ENCODE results near the gene TRPV5.

TRPV5 gene

DNA sequence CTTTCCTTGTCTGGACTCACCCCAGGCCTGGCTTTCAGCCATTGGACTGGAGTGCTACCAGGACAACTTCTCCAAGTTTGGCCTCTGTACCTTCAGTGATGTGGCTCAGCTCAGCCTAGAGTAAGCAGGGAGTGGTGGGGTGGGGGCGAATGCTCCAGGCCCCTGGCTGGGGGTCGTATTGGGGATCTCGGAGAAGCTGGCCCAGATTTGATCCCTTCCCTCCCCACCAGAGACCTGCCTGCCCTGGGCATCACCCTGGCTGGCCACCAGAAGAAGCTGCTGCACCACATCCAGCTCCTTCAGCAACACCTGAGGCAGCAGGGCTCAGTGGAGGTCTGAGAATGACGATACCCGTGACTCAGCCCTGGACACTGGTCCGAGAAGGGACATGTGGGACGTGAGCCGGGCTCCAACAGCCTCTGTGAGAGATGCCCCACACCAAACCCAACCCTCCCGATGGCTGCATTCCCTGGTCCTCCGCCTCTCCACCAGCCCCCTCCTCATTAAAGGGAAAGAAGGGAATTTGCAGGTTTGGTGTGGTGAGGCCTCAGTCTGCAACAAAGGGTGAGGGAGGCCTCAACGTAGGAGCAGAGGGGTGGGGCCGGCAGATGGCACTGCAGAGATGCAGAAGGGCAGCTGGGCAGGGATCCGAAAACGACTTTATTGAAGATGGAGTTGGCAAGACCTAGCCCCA is 62.8 kb downstream of the TRPV5 start:
- DNase-seq (ENCODE audit: low spot score): no peak

GRCh38 chr7:142870147-142870559 is 63.4 kb downstream of the TRPV5 start:
- no peak for DNase-seq (ENCODE audit: low spot score)

GRCh38 chr7:142869434-142869833 is 64.1 kb downstream of the TRPV5 start:
- no peak for DNase-seq (ENCODE audit: low spot score)

- DNase-seq (ENCODE audit: low spot score): no peak
Observed at GRCh38 chr7:142868986-142869415, 64.5 kb downstream of the TRPV5 start.

GRCh38 chr7:142868188-142868985 is 65.2 kb downstream of the TRPV5 start:
- no peak for DNase-seq (ENCODE audit: low spot score)

DNA sequence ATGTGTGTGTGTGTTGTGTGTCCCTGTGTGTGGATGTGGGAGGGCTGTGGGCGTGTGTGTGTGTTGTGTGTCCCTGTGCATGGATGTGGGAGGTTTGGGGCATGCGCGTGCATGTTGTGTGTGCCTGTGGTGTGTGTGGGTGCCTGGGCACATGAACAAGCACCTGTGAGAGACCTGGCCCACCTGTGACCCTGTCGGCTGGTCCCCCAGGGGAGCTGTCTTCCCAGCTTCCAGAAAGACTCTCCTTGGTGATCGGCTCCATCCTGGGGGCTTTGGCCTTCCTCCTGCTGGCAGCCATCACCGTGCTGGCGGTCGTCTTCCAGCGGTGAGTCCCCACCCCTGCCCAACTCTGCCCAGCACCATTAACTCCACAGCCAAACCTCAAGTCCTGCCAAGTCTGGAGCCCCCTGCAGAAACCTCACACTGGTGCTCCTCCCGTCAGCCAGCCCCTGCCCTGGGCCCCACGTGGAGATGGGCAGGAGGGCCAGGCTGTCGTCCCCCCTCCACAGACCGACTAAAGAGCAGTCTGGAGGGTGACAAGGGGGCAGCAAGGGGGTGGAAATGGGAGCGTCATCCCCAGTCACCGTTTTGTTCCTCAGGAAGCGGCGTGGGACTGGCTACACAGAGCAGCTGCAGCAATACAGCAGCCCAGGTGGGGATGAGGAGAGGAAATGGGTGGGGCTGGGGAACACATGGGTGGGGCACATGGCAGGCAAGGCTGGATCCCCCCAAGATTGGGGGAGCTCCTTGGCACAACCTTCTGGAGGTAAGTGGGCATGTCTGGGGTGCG is 66.0 kb downstream of the TRPV5 start:
- no peak for DNase-seq (ENCODE audit: low spot score)

GRCh38 chr7:142867097-142867378 is 66.5 kb downstream of the TRPV5 start:
- no peak for DNase-seq (ENCODE audit: low spot score)

DNA sequence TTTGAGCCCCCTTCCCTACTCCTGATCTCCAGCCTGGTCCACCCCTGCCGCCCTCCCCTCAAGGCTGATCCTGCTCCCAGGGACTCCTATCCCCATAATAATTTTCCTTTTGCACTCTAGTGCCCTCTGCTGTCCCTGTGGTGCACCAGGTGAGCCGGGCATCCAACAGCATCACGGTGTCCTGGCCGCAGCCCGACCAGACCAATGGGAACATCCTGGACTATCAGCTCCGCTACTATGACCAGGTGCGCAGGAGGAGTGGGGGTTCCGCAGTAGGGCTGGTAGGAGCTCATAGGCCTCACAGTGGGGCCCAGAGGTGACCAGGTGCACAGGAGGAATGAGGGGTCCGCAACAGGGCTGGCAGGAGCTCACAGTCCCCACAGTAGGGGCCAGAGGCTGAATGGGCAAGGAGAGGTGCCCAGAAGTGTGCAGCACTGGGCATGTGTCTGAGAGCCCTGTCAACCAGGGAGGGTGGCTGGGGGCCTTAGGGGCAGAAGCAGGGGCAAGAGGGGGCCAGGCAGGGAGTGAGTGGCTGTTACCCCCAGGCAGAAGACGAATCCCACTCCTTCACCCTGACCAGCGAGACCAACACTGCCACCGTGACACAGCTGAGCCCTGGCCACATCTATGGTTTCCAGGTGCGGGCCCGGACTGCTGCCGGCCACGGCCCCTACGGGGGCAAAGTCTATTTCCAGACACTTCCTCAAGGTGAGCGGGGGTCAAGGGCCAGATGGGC is 67.0 kb downstream of the TRPV5 start:
- DNase-seq (ENCODE audit: low spot score): peak; percentile 53

- DNase-seq (ENCODE audit: low spot score): no peak
Observed at GRCh38 chr7:142865766-142866165, 67.8 kb downstream of the TRPV5 start.

DNA sequence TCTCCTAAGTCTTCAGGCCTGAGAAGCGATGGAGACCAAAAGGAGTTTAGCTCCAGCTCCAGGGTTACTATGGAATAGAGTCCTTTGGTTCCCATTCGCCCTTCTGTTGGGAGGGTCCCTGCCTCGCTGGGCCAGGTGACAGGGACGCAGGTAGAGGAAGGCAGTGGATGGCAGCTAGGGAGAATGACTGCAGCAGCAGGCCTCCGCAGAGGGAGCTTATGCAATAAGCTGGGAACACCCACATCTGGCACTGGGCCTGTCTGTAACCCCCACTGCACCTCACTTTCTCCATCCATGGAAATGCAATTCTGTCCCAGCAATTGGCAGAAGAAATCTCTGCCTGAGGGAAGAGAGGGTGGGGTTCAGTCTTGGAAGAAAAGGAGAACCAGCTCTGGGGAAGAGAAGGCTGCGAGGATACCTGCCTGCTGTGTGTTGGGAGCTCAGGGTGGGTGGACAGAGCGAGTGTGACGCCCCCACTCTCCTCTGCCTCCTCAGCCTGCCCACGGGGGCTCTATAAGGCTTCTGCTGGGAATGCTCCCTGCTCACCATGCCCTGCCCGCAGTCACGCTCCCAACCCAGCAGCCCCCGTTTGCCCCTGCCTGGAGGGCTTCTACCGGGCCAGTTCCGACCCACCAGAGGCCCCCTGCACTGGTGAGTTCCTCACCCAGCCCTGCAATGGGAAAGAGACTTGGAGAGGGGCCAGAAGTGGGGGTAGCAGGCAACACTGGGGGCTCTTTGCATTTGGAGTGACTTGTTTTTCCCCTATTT is 68.4 kb downstream of the TRPV5 start:
- no peak for DNase-seq (ENCODE audit: low spot score)

DNA sequence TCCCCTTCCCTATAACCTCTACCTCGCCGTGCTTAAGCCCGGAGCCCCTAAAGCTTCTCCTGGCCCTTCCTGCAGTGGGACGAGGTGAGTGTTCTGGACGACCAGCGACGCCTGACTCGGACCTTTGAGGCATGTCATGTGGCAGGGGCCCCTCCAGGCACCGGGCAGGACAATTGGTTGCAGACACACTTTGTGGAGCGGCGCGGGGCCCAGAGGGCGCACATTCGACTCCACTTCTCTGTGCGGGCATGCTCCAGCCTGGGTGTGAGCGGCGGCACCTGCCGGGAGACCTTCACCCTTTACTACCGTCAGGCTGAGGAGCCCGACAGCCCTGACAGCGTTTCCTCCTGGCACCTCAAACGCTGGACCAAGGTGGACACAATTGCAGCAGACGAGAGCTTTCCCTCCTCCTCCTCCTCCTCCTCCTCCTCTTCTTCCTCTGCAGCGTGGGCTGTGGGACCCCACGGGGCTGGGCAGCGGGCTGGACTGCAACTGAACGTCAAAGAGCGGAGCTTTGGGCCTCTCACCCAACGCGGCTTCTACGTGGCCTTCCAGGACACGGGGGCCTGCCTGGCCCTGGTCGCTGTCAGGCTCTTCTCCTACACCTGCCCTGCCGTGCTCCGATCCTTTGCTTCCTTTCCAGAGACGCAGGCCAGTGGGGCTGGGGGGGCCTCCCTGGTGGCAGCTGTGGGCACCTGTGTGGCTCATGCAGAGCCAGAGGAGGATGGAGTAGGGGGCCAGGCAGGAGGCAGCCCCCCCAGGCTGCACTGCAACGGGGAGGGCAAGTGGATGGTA is 69.5 kb downstream of the TRPV5 start:
- no peak for DNase-seq (ENCODE audit: low spot score)

DNA sequence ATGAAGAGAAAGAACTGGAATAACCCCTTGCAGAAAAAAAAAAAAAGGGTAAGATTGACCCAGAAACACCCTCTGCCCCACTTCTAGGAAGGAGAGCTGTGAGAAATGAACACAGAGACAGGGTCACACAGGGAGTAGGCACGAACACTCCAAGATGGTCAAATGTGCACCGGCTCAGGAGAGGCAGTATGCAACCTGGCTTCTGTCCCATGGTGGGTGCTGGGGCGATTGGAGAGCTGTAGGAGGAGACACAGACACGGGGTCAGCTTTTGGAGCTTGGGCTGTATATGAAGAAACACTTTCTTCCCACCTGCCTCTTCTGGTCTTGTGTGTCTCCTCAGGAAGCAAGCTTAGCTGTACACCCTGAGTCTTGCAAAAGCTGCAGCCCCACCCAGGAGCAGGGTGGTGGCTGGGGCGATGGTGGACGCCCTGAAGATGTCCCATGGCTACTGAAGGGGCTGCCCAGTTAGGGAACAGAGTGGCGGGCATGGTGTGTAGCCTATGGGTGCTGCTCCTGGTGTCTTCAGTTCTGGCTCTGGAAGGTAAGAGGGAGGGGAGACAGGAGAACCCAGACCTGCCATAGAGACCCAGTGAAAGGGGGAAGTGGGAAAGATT is 70.7 kb downstream of the TRPV5 start:
- DNase-seq (ENCODE audit: low spot score): no peak

DNA sequence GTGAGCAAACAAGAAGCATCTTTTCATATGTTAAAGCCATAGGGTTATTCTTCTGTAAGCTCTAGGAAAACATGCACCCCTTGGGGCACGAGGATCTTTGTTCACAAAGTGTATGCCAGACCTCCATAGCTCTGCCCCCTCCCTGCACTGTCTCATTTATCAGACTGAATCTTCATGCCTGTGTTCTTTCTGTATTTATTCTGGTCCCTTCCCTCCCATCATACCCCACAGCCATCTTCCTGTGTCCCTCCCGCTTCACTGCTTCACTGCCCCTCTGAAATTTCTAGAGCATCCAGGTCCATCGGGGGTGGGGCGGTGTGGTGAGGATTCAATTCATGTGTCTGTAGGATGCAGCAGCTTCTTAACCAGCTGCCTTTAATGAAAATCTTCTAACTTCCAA is 71.2 kb downstream of the TRPV5 start:
- DNase-seq (ENCODE audit: low spot score): no peak

DNA sequence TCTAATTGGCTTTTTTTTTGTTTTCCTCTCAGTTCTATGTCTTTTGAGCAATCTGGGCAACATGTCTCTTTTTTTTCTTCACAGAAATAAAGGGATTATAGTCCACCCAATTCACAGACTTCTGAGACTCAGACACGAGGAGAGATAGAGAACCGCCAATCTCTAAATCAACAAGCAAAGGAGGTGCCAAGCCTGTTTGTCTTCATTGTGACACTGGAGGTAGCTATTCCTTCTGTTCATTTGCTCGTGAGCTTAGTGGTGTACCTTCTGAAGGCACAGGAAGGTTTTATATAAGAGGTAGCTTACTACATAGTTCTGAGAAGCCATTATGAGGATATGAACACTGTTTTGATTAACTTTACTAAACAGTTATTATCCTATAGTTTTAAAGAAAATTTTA is 72.6 kb downstream of the TRPV5 start:
- no peak for DNase-seq (ENCODE audit: low spot score)

DNA sequence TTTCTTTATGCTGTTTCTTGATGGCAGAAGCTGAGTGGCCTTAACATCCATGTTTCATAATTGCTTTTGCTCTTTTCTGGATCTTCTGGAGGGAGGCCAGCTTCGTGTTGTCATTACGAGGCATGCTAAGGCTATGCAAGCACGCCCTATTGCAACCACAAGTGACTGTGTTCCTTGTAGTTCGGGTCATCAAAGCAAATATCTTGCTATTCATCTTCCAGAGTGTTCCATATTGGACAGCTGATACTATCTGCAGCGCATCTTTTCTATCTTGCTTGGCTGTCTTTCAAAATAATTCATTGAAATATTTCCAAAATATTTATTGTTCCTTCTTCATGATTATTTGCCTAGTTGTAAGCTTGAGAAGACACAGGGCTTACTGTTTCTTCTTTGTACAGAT is 73.7 kb downstream of the TRPV5 start:
- no peak for DNase-seq (ENCODE audit: low spot score)

DNA sequence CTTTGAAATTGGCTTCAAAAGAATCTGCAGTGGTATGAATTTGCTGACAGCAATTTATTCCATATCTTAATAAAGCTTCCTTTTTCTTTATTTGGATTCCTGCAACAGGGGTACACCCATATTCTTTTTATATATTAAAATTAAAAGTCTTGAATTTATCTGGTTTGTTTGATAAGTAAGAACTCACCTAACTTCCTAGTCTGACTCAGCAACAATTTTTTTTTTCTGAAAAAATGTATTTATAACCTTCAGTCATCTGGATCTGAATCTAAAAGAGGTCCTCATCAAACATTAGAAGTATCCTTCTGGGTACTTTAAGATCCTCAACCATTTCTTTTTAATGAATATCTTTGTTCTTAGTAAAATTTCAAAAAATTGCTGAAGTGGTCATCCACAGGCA is 74.1 kb downstream of the TRPV5 start:
- no peak for DNase-seq (ENCODE audit: low spot score)
